Measurements from ENCODE around the gene CHD3.

CHD3 gene

DNA sequence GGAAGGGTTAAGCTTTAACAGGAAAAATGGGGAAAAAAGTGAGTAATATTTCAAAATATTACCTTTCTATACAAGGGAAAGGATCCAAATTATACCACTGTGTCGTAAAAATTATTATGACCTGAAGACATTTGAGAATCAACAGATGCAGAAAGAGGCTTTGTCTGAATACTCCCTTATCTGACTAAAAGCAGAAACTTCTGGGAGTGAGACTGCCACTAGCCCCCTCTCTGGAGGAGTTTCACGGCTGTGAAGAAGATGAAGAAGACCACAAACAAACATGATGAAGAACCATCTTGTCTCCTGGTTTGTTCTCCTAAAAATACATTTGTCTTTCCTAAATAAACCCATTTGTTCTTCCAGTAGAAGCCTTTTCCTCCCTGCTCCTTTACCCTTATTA is 72.8 kb downstream of the CHD3 start:
- no peaks in the 10 kb centered on the region for H3K9me3 Mint-ChIP-seq
- H3K27me3 Mint-ChIP-seq (ENCODE audit: low read depth): peaks cover 8% of the 10 kb centered on the region
- H3K36me3 Mint-ChIP-seq (ENCODE audit: low read depth): no peaks in the 10 kb centered on the region
- DNase-seq (ENCODE audit: low spot score): no peak
- no peak overlapping the region for H3K27ac Mint-ChIP-seq
- no peak overlapping the region for H3K4me3 Mint-ChIP-seq
- no peaks in the 10 kb centered on the region for H3K4me1 Mint-ChIP-seq (ENCODE audit: low read depth)

Measured in T-helper 2 cell treated with Interferon-gamma antibody and Interleukin-4, amounts not matched to agents 5 μg/mL and 100 μg/mL, for 36 hours (primary cell).